ENCODE results near the gene PRKCH. TPM values are rescaled to one million over a fixed set of nuclear protein-coding genes. Genes with fewer than 3 reads are reported as not detected.

PRKCH gene
- total and polyA plus RNA-seq, 4 donors: 1.8 to 77.2 (median 33.6) TPM

GRCh38 chr14:61501714-61502458, 180.5 kb downstream of the PRKCH start:
- intact Hi-C loops (cut with DNase I): no loop called here
- 90 to 94% methylated on average over 6 of the region's 6 CpGs for WGBS, 2 donors
- ATAC-seq (ENCODE audit: low FRiP score): no peak
- Histone ChIP-seq H3K4me3 (ENCODE audit: low read length in 2 of 2) (no peak overlapping the region), H3K36me3 (ENCODE audit: control insufficient read depth in 1 of 2, insufficient read depth in 2 of 2, low read length in 1 of 2) (no peaks in the 10 kb centered on the region), H3K27me3 (ENCODE audit: control insufficient read depth in 1 of 2, insufficient read depth in 2 of 2, low read length in 1 of 2) (no peaks in the 10 kb centered on the region), H3K4me1 (ENCODE audit: control insufficient read depth in 1 of 2, insufficient read depth in 2 of 2, low read length in 2 of 2) (peaks cover 4 to 8% of the 10 kb centered on the region in 2 donors), H3K9me3 (ENCODE audit: control insufficient read depth, low read length) (no peaks in the 10 kb centered on the region), H3K27ac (ENCODE audit: low read depth in 1 of 2, low read length in 2 of 2) (no peak overlapping the region)
- no peak for DNase-seq

GRCh38 chr14:61502459-61503093, 181.2 kb downstream of the PRKCH start:
- DNase-seq (no peak), ATAC-seq (ENCODE audit: low FRiP score) (no peak)
- Histone ChIP-seq H3K9me3 (ENCODE audit: control insufficient read depth, low read length) (no peaks in the 10 kb centered on the region), H3K4me1 (ENCODE audit: control insufficient read depth in 1 of 2, insufficient read depth in 2 of 2, low read length in 2 of 2) (peaks cover 4 to 8% of the 10 kb centered on the region in 2 donors), H3K27ac (ENCODE audit: low read depth in 1 of 2, low read length in 2 of 2) (peak overlapping the region in 1 of 2 donors; percentile 45), H3K36me3 (ENCODE audit: control insufficient read depth in 1 of 2, insufficient read depth in 2 of 2, low read length in 1 of 2) (no peaks in the 10 kb centered on the region), H3K27me3 (ENCODE audit: control insufficient read depth in 1 of 2, insufficient read depth in 2 of 2, low read length in 1 of 2) (no peaks in the 10 kb centered on the region), H3K4me3 (ENCODE audit: low read length in 2 of 2) (no peak overlapping the region)
- intact Hi-C loops (cut with DNase I): no loop called here
- WGBS, 2 donors: 60 to 65% methylated on average over 7 of the region's 7 CpGs

- no peaks in the 10 kb centered on the region for H3K9me3 ChIP-seq (ENCODE audit: control insufficient read depth, low read length)
- DNase-seq (no peak), ATAC-seq (ENCODE audit: low FRiP score) (peak; percentile 42)
- H3K4me3 ChIP-seq (ENCODE audit: low read length in 2 of 2): no peak overlapping the region
- intact Hi-C loops (cut with DNase I): no loop called here
- 21 to 27% methylated on average over 7 of the region's 7 CpGs for WGBS, 2 donors
- H3K36me3 ChIP-seq (ENCODE audit: control insufficient read depth in 1 of 2, insufficient read depth in 2 of 2, low read length in 1 of 2): no peaks in the 10 kb centered on the region
- no peaks in the 10 kb centered on the region for H3K27me3 ChIP-seq (ENCODE audit: control insufficient read depth in 1 of 2, insufficient read depth in 2 of 2, low read length in 1 of 2)
- H3K27ac ChIP-seq (ENCODE audit: low read depth in 1 of 2, low read length in 2 of 2): peak overlapping the region; percentile 45 to 50
- H3K4me1 ChIP-seq (ENCODE audit: control insufficient read depth in 1 of 2, insufficient read depth in 2 of 2, low read length in 2 of 2): peaks cover 4 to 8% of the 10 kb centered on the region in 2 donors
These were observed 181.9 kb downstream of the PRKCH start for GRCh38 chr14:61503167-61503801.

GRCh38 chr14:61504901-61505300, 183.5 kb downstream of the PRKCH start:
- Histone ChIP-seq H3K4me3 (ENCODE audit: low read length in 2 of 2) (no peak overlapping the region), H3K9me3 (ENCODE audit: control insufficient read depth, low read length) (no peaks in the 10 kb centered on the region), H3K36me3 (ENCODE audit: control insufficient read depth in 1 of 2, insufficient read depth in 2 of 2, low read length in 1 of 2) (no peaks in the 10 kb centered on the region), H3K4me1 (ENCODE audit: control insufficient read depth in 1 of 2, insufficient read depth in 2 of 2, low read length in 2 of 2) (peaks cover 4% of the 10 kb centered on the region in 2 donors), H3K27me3 (ENCODE audit: control insufficient read depth in 1 of 2, insufficient read depth in 2 of 2, low read length in 1 of 2) (no peaks in the 10 kb centered on the region), H3K27ac (ENCODE audit: low read depth in 1 of 2, low read length in 2 of 2) (peak overlapping the region in 1 of 2 donors; percentile 32)
- WGBS, 2 donors: 95 to 100% methylated on average over 2 of the region's 2 CpGs
- ATAC-seq (ENCODE audit: low FRiP score) (no peak), DNase-seq (no peak)
- intact Hi-C loops (cut with DNase I): no loop called here

GRCh38 chr14:61505815-61506809, 184.7 kb downstream of the PRKCH start:
- no peaks in the 10 kb centered on the region for H3K27me3 ChIP-seq (ENCODE audit: control insufficient read depth in 1 of 2, insufficient read depth in 2 of 2, low read length in 1 of 2)
- ATAC-seq (ENCODE audit: low FRiP score) (peak; percentile 81), DNase-seq (peak in 1 of 2 donors; percentile 55)
- intact Hi-C loops (cut with DNase I): loop anchor here in 1 of 2 donors (2.0 kb wide), 1 partner anchor 17 kb away; no protein-coding TSS in a partner anchor
- peak overlapping the region; percentile 72 to 95 for H3K27ac ChIP-seq (ENCODE audit: low read depth in 1 of 2, low read length in 2 of 2)
- H3K9me3 ChIP-seq (ENCODE audit: control insufficient read depth, low read length): no peaks in the 10 kb centered on the region
- WGBS, 2 donors: 44 to 57% methylated on average over 9 of the region's 9 CpGs
- peaks cover 4% of the 10 kb centered on the region in 2 donors for H3K4me1 ChIP-seq (ENCODE audit: control insufficient read depth in 1 of 2, insufficient read depth in 2 of 2, low read length in 2 of 2)
- no peaks in the 10 kb centered on the region for H3K36me3 ChIP-seq (ENCODE audit: control insufficient read depth in 1 of 2, insufficient read depth in 2 of 2, low read length in 1 of 2)
- H3K4me3 ChIP-seq (ENCODE audit: low read length in 2 of 2): no peak overlapping the region

- H3K36me3 ChIP-seq (ENCODE audit: control insufficient read depth in 1 of 2, insufficient read depth in 2 of 2, low read length in 1 of 2): no peaks in the 10 kb centered on the region
- no peak for DNase-seq
- WGBS, 2 donors: 48 to 50% methylated on average over 2 of the region's 2 CpGs
- peaks cover 0 to 4% of the 10 kb centered on the region in 2 donors for H3K4me1 ChIP-seq (ENCODE audit: control insufficient read depth in 1 of 2, insufficient read depth in 2 of 2, low read length in 2 of 2)
- H3K27ac ChIP-seq (ENCODE audit: low read depth in 1 of 2, low read length in 2 of 2): no peak overlapping the region
- no peaks in the 10 kb centered on the region for H3K27me3 ChIP-seq (ENCODE audit: control insufficient read depth in 1 of 2, insufficient read depth in 2 of 2, low read length in 1 of 2)
- H3K4me3 ChIP-seq (ENCODE audit: low read length in 2 of 2): no peak overlapping the region
- intact Hi-C loops (cut with DNase I): no loop called here
- ATAC-seq (ENCODE audit: low FRiP score): no peak
- peaks cover 2% of the 10 kb centered on the region for H3K9me3 ChIP-seq (ENCODE audit: control insufficient read depth, low read length)
These were observed 187.1 kb downstream of the PRKCH start for GRCh38 chr14:61508526-61508925.

- ATAC-seq (ENCODE audit: low FRiP score): no peak
- Histone ChIP-seq H3K9me3 (ENCODE audit: control insufficient read depth, low read length) (peaks cover 2% of the 10 kb centered on the region), H3K4me3 (ENCODE audit: low read length in 2 of 2) (no peak overlapping the region), H3K4me1 (ENCODE audit: control insufficient read depth in 1 of 2, insufficient read depth in 2 of 2, low read length in 2 of 2) (peaks cover under 1 to 4% of the 10 kb centered on the region in 2 donors), H3K27ac (ENCODE audit: low read depth in 1 of 2, low read length in 2 of 2) (no peak overlapping the region), H3K36me3 (ENCODE audit: control insufficient read depth in 1 of 2, insufficient read depth in 2 of 2, low read length in 1 of 2) (no peaks in the 10 kb centered on the region), H3K27me3 (ENCODE audit: control insufficient read depth in 1 of 2, insufficient read depth in 2 of 2, low read length in 1 of 2) (no peaks in the 10 kb centered on the region)
- intact Hi-C loops (cut with DNase I): loop anchor here in 1 of 2 donors (5.0 kb wide), 1 partner anchor 34 kb away; no protein-coding TSS in a partner anchor
- 93 to 95% methylated on average over 6 of the region's 6 CpGs for WGBS, 2 donors
- no peak for DNase-seq
These were observed 189.6 kb downstream of the PRKCH start for GRCh38 chr14:61510736-61511557.
